Subcutaneous abdominal adipose tissue (tissue), 5 donors: ENCODE data around the gene COX14.
A peak's percentile ranks its signal among the peaks of the same experiment; 100 is the strongest.

Source experiments
- H3K27ac ChIP-seq: one replicate; pipeline ENCODE4 v1.7.0; 2013; ENCODE audit warnings: low read depth, mild to moderate bottlenecking, inconsistent platforms, low read length, moderate library complexity
- H3K27me3 ChIP-seq, 5 donors: one replicate each; pipeline ENCODE4 v1.7.0; 2013; ENCODE audit warnings: low read length in 5 of 5, inconsistent platforms in 1 of 5; ENCODE audit not compliant: control insufficient read depth in 5 of 5, insufficient read depth in 4 of 5
- H3K36me3 ChIP-seq, 5 donors: one replicate each; pipeline ENCODE4 v1.7.0; 2013; ENCODE audit warnings: low read length in 5 of 5; ENCODE audit not compliant: control insufficient read depth in 5 of 5, insufficient read depth in 5 of 5
- H3K4me1 ChIP-seq, 5 donors: one replicate each; pipeline ENCODE4 v1.7.0; 2013; ENCODE audit warnings: low read length in 5 of 5, mild to moderate bottlenecking in 3 of 5, moderate library complexity in 1 of 5; ENCODE audit not compliant: control insufficient read depth in 5 of 5, insufficient read depth in 5 of 5
- H3K4me3 ChIP-seq, 5 donors: one replicate each; pipeline ENCODE4 v1.7.0; 2013; ENCODE audit warnings: low read length in 5 of 5, low read depth in 1 of 5
- H3K9ac ChIP-seq, 5 donors: one replicate each; pipeline ENCODE4 v1.7.0; 2013; ENCODE audit warnings: low read length in 5 of 5, mild to moderate bottlenecking in 4 of 5, moderate library complexity in 3 of 5
- H3K9me3 ChIP-seq, 5 donors: one replicate each; pipeline ENCODE4 v1.7.0; 2013; ENCODE audit warnings: low read length in 5 of 5; ENCODE audit not compliant: control insufficient read depth in 5 of 5
- donor health status: healthy.
- donor health status: healthy.
- donor health status: healthy.
- donor health status: healthy.
- donor health status: healthy.

The COX14 gene

GRCh38 chr12:50117057-50117622 lies 5.1 kb downstream of the COX14 start:
- Histone ChIP-seq H3K4me3 (no peak overlapping the region), H3K9me3 (no peaks in the 10 kb centered on the region), H3K27ac (peak overlapping the region; percentile 37), H3K36me3 (peaks cover 4 to 40% (median 39%) of the 10 kb centered on the region in 5 donors), H3K27me3 (no peaks in the 10 kb centered on the region), H3K9ac (peak overlapping the region in 1 of 5 donors; percentile 37), H3K4me1 (peaks cover 0 to 33% (median 22%) of the 10 kb centered on the region in 5 donors)

DNA sequence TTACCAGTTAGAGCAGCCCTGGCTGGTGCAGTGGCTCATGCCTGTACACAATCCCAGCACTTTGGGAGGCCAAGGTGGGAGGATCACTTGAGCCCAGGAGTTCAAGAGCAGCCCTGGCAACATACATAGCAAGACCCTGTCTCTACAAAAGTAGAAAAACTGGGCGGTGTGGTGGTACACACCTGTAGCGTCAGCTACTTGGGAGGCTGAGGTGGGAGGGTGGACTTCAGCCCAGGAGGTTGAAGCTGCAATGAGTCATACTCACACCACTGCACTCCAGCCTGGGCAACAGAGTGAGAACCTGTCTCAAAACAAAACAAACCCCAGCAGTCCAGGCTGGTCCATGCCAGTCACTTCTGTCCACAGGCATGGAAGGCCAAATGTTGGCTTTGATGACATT lies 7.4 kb downstream of the COX14 start:
- Histone ChIP-seq H3K27ac (no peak overlapping the region), H3K36me3 (peaks cover 4 to 52% (median 45%) of the 10 kb centered on the region in 5 donors), H3K9ac (no peak overlapping the region), H3K4me1 (peaks cover 0 to 17% (median 7%) of the 10 kb centered on the region in 5 donors), H3K27me3 (no peaks in the 10 kb centered on the region), H3K4me3 (no peak overlapping the region), H3K9me3 (no peaks in the 10 kb centered on the region)

DNA sequence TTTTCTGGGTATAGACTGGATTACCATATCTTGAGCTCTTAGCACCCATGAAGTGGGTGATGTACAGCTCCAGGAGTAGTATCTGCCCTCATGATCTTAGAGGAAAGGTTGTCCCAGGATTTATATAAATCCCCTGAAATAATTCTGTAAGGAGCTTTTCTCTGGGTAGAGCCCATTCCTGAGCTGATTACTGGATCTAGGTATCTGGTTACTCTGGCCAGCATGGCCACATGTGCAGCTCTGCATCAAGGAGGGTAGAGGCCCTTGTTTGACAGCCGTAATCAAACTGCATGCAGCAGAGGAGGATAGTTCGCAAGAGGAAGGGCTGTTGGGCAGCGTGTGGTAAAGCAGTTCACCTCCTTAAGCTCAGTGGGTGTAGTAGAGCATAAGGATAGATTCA lies 8.5 kb downstream of the COX14 start:
- Histone ChIP-seq H3K27me3 (no peaks in the 10 kb centered on the region), H3K4me1 (peaks cover 0 to 18% (median 14%) of the 10 kb centered on the region in 5 donors), H3K4me3 (no peak overlapping the region), H3K36me3 (peaks cover 4 to 51% (median 43%) of the 10 kb centered on the region in 5 donors), H3K9me3 (no peaks in the 10 kb centered on the region), H3K27ac (no peak overlapping the region), H3K9ac (no peak overlapping the region)

GRCh38 chr12:50120953-50121352 lies 8.9 kb downstream of the COX14 start:
- H3K36me3 ChIP-seq: peaks cover 7 to 49% (median 39%) of the 10 kb centered on the region in 5 donors
- no peak overlapping the region for H3K27ac ChIP-seq
- H3K27me3 ChIP-seq: no peaks in the 10 kb centered on the region
- H3K4me1 ChIP-seq: peaks cover 0 to 20% (median 12%) of the 10 kb centered on the region in 5 donors
- H3K9ac ChIP-seq: no peak overlapping the region
- H3K4me3 ChIP-seq: no peak overlapping the region
- no peaks in the 10 kb centered on the region for H3K9me3 ChIP-seq

DNA sequence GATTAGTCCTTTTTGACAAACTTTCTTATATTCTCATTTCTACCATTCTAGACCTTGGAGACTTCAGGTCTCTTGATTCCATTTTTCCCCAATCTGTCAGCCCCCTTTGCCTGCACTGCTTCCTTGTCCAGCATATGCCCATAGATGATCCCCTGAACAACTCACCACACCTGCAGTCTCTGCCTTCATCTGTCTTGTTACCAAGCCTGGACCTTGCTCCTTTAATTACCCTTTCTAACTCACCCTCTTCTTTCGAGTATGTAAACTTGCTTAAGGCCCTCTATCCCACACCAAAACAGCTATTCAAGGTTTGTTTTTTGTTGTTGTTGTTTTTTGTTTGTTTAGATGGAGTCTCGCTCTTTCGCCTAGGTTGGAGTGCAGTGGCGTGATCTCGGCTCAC lies 9.6 kb downstream of the COX14 start:
- Histone ChIP-seq H3K4me3 (no peak overlapping the region), H3K4me1 (peaks cover 0 to 15% (median 7%) of the 10 kb centered on the region in 5 donors), H3K9ac (no peak overlapping the region), H3K36me3 (peaks cover 7 to 46% (median 36%) of the 10 kb centered on the region in 5 donors), H3K9me3 (no peaks in the 10 kb centered on the region), H3K27me3 (no peaks in the 10 kb centered on the region), H3K27ac (no peak overlapping the region)

DNA sequence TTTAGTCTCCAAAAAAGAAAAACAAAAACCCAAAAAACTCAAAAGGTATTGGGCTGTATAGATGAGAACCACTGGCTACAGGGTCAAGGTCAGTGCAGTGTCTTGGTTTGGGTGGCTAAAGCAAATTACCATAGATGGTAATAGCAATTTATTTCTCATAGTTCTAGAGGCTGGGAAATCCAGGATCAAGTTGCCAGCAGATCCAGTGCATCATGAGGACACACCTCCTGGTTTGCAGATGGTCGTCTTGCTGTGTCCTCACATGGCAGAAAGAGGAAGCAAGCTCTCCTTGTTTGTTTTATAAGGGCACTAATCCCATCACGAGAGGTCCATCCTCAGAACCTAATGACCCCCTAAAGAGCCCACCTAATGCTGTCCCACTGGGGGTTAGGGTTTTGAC lies 11.2 kb downstream of the COX14 start:
- H3K9me3 ChIP-seq: no peaks in the 10 kb centered on the region
- no peak overlapping the region for H3K9ac ChIP-seq
- no peak overlapping the region for H3K4me3 ChIP-seq
- H3K27ac ChIP-seq: no peak overlapping the region
- H3K36me3 ChIP-seq: peaks cover 7 to 56% (median 44%) of the 10 kb centered on the region in 5 donors
- H3K4me1 ChIP-seq: peaks cover 0 to 8% (median 7%) of the 10 kb centered on the region in 5 donors
- no peaks in the 10 kb centered on the region for H3K27me3 ChIP-seq

DNA sequence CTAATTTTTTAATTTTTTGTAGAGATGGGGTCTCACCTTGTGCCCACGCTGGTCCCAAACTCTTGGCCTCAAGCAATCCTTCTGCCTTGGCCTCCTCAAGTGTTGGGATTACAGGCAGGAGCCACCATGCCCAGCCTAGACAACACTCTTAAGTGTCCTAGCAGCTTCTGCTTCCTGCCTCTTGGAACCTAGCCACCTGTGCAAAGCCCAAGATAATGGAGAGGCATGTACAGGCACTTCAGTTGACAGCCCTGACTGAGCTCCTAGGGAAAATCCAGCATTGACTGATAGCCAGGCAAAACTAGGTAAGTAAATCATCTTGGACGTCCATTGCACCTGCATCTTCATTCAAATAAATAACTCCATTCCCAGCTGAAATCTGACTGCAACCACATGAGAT lies 15.5 kb downstream of the COX14 start:
- Histone ChIP-seq H3K4me1 (peaks cover 0 to 8% (median 7%) of the 10 kb centered on the region in 5 donors), H3K4me3 (no peak overlapping the region), H3K9ac (no peak overlapping the region), H3K27ac (no peak overlapping the region), H3K9me3 (no peaks in the 10 kb centered on the region), H3K36me3 (peaks cover 5 to 43% (median 33%) of the 10 kb centered on the region in 5 donors), H3K27me3 (no peaks in the 10 kb centered on the region)

DNA sequence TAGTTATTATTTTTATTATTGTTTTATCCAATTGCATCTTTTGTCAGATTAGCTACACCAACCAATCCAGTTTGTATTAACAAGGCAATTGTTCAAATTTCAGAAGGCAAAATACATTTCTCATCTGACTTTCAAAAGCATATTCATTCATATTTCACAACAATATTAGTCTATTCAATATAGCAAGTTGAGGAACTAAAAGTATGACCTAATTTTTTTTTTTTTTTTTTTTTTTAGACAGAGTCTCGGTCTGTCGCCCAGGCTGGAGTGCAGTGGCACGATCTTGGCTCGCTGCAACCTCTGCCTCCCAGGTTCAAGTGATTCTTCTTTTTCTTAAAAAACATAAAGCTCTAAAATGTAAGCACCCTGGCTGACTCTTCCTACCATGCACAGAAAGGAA lies 17.3 kb downstream of the COX14 start:
- Histone ChIP-seq H3K27me3 (no peaks in the 10 kb centered on the region), H3K27ac (no peak overlapping the region), H3K9me3 (no peaks in the 10 kb centered on the region), H3K4me3 (no peak overlapping the region), H3K36me3 (peaks cover 5 to 51% (median 45%) of the 10 kb centered on the region in 5 donors), H3K9ac (no peak overlapping the region), H3K4me1 (peaks cover 0 to 11% (median 7%) of the 10 kb centered on the region in 5 donors)

DNA sequence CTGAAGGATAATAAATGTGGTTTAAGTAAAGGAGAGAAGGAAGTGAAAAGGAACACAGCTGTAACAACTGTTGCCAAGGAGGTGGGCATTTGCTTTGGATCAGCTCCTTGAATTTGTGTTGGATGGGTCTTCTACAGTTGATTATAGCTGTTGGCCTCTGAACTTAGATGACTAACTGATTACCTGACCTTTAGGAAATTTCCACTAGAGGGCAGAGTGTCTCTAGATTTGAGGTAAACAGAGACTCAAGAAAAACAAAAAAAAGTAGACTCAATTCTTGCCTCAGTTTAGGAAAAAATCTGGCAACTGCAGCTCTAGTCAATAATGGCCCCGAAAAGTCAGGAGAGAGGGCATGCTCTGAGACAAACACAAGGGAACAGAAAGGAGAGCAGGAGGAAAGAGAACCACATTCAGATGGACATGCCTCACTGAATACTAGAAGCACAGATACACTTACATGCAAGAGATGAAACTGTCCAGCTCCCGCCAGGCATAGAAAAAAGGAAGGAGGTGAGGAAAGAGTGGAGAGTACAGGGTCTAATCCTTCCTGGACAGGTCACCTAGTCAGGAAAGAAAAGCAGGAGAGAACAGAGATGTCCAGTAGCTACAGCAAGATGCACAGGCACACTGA lies 20.6 kb downstream of the COX14 start:
- Histone ChIP-seq H3K27me3 (no peaks in the 10 kb centered on the region), H3K27ac (no peak overlapping the region), H3K9ac (no peak overlapping the region), H3K4me1 (peaks cover 0 to 9% (median 0%) of the 10 kb centered on the region in 5 donors), H3K36me3 (peaks cover 10 to 69% (median 48%) of the 10 kb centered on the region in 5 donors), H3K4me3 (no peak overlapping the region), H3K9me3 (no peaks in the 10 kb centered on the region)

DNA sequence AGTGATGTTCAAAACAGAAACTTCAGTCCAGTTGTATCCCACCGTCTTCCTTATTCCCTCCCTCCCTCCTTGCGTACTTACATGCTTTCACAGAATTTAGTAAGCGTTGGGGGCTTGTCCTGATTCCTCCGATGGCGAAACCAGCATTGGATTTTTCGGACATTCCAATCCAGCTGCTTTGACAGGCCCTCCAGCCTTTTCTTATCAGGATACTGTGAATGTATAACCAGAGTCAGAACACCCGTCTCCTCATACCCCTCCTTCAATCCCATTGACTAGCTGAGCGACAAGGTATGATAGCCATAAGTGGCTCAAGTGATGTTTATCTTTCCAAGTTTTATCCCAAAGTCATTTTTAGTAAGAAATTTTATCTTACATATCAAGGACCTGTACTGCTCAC lies 31.0 kb downstream of the COX14 start:
- no peaks in the 10 kb centered on the region for H3K4me1 ChIP-seq
- H3K27me3 ChIP-seq: no peaks in the 10 kb centered on the region
- no peak overlapping the region for H3K27ac ChIP-seq
- H3K9me3 ChIP-seq: no peaks in the 10 kb centered on the region
- H3K4me3 ChIP-seq: no peak overlapping the region
- H3K36me3 ChIP-seq: peaks cover under 1 to 18% (median 3%) of the 10 kb centered on the region in 5 donors
- no peak overlapping the region for H3K9ac ChIP-seq
